NT2/D1 (cell line): Measurements from ENCODE around the gene C11orf71.

ENCODE experiments used
- DNase-seq: peaks from one replicate; pipeline ENCODE4 v3.0.0-alpha.2; 2011; ENCODE audit warnings: low read depth, low spot score
- H3K27me3 ChIP-seq: 2 replicates; pipeline ENCODE4 v1.6.0; 2011; ENCODE audit warnings: mild to moderate bottlenecking; ENCODE audit not compliant: insufficient read length, insufficient read depth
- H3K36me3 ChIP-seq: 2 replicates; pipeline ENCODE4 v1.6.1; 2011; ENCODE audit warnings: mild to moderate bottlenecking, low read length, mixed read lengths; ENCODE audit not compliant: insufficient read depth, insufficient read length
- H3K4me1 ChIP-seq: 2 replicates; pipeline ENCODE4 v1.5.1; 2011; ENCODE audit not compliant: insufficient read depth, insufficient read length
- H3K4me3 ChIP-seq: 2 replicates; pipeline ENCODE4 v1.5.1; 2011; ENCODE audit warnings: low read depth; ENCODE audit not compliant: insufficient read length
- H3K9ac ChIP-seq: 2 replicates; pipeline ENCODE4 v1.6.0; 2011; ENCODE audit warnings: low read depth; ENCODE audit not compliant: insufficient read length
- H3K9me3 ChIP-seq: 2 replicates; pipeline ENCODE4 v1.5.1; 2011; ENCODE audit warnings: mild to moderate bottlenecking, low read length; ENCODE audit not compliant: insufficient read depth
- SUZ12 ChIP-seq: IDR thresholded peaks from 2 replicates; pipeline ENCODE4 v1.6.1; 2011; ENCODE audit not compliant: insufficient read length, insufficient read depth; ENCODE audit errors: extremely low read depth
- YY1 ChIP-seq: IDR thresholded peaks from 2 replicates; pipeline ENCODE4 v1.6.1; 2011; ENCODE audit not compliant: insufficient read length, insufficient read depth
- ZNF274 ChIP-seq: IDR thresholded peaks from 2 replicates; pipeline ENCODE4 v1.6.1; 2011; ENCODE audit warnings: mild to moderate bottlenecking, low read depth, low read length

C11orf71 gene

GRCh38 chr11:114399490-114400215 is 658 bp downstream of the C11orf71 start:
- no peaks in the 10 kb centered on the region for H3K9me3 ChIP-seq
- no peaks in the 10 kb centered on the region for H3K4me1 ChIP-seq
- peak; percentile 27 for DNase-seq
- H3K27me3 ChIP-seq, result no peaks in the 10 kb centered on the region
- peak overlapping the region; percentile 98 for H3K9ac ChIP-seq
- TF ChIP-seq YY1 (no peak), SUZ12 (no peak), ZNF274 (no peak)
- peak overlapping the region; percentile 95 for H3K4me3 ChIP-seq
- peaks cover 19% of the 10 kb centered on the region for H3K36me3 ChIP-seq

DNA sequence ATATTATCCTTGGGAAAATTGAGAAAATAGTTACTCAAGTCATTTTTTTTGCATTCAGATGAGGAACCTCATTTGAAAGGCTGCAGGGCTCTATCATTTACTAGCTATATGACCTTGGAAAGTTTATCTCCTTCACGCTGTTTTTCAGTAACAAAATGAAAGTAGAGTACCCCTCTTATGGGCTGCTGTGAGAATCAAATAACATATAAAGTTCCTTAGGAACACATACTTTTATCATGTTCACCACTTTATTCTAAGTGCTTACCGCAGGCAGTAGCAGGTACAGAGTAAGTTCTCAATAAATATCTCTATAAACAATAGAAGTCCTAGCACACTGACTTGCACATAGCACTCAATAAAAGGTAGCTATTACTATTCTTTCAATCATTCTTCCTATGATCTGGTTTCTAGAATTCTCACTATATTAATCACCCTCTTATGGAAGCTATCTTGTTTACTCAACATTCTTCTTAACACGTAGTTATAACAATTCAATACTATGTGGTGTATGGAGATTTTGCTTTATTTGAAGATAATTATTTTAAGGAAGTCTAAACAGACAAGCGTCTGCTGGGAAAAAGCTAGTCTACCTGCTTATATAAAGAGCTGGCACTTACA is 1.9 kb downstream of the C11orf71 start:
- no peak for DNase-seq
- TF ChIP-seq YY1, result no peak
- TF ChIP-seq ZNF274, result no peak
- no peak for TF ChIP-seq SUZ12
- Histone ChIP-seq H3K9ac (no peak overlapping the region), H3K36me3 (peaks cover 9% of the 10 kb centered on the region), H3K4me1 (no peaks in the 10 kb centered on the region), H3K9me3 (no peaks in the 10 kb centered on the region), H3K4me3 (no peak overlapping the region), H3K27me3 (no peaks in the 10 kb centered on the region)

GRCh38 chr11:114397349-114397982 is 2.8 kb downstream of the C11orf71 start:
- TF ChIP-seq SUZ12 (no peak), YY1 (no peak), ZNF274 (no peak)

DNA sequence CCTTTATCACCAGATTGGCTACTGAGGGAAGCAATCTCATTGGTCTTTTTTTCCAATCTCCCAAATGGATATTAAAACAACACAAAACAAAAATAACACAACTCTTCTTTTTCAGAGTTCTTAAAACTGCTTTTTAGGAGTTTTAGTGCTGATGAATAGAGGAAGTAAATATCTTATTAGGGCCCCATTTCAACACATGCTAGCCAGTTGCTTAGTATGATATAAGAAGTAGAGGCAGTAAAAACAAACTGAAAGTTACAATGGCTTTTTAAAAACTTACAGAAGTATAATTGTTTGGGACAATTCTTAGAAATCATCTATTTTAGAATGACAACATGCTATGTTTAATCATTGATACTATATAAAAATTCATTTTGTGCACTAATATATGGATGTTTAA is 3.4 kb downstream of the C11orf71 start:
- no peak for DNase-seq
- no peaks in the 10 kb centered on the region for H3K27me3 ChIP-seq
- no peak overlapping the region for H3K4me3 ChIP-seq
- H3K4me1 ChIP-seq, result no peaks in the 10 kb centered on the region
- no peak for TF ChIP-seq ZNF274
- TF ChIP-seq SUZ12, result no peak
- TF ChIP-seq YY1, result no peak
- no peaks in the 10 kb centered on the region for H3K36me3 ChIP-seq
- H3K9me3 ChIP-seq, result no peaks in the 10 kb centered on the region
- H3K9ac ChIP-seq, result no peak overlapping the region

More at GRCh38 chr11:114397349-114397982, 2.8 kb downstream of the C11orf71 start:
- Histone ChIP-seq H3K9me3 (no peaks in the 10 kb centered on the region), H3K4me3 (no peak overlapping the region), H3K27me3 (no peaks in the 10 kb centered on the region), H3K9ac (no peak overlapping the region), H3K4me1 (no peaks in the 10 kb centered on the region), H3K36me3 (no peaks in the 10 kb centered on the region)
- no peak for DNase-seq

DNA sequence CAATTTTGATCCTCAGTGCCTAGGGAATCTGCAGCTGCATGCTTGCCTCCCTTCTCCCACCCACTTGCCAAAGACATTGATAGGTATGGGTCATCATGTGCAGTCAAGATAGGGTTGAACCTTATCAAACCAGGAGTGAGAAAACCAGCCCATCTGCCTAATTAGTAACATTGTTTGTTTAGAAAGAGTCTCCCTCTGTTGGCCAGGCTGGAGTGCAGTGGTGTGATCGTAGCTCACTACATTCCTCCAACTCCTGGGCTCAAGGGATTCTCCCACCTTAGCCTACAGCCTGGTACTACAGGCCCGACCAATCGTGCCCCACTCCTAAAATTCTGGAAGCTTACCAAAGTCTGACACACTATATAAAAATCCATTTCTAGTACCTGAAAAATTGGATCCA is 4.6 kb downstream of the C11orf71 start:
- H3K27me3 ChIP-seq, result no peaks in the 10 kb centered on the region
- no peak overlapping the region for H3K9ac ChIP-seq
- no peaks in the 10 kb centered on the region for H3K4me1 ChIP-seq
- no peak for DNase-seq
- H3K4me3 ChIP-seq, result no peak overlapping the region
- H3K9me3 ChIP-seq, result no peaks in the 10 kb centered on the region
- no peak for TF ChIP-seq ZNF274
- no peak for TF ChIP-seq YY1
- no peak for TF ChIP-seq SUZ12
- no peaks in the 10 kb centered on the region for H3K36me3 ChIP-seq

- Histone ChIP-seq H3K9me3 (no peaks in the 10 kb centered on the region), H3K27me3 (no peaks in the 10 kb centered on the region), H3K9ac (no peak overlapping the region), H3K4me1 (no peaks in the 10 kb centered on the region), H3K36me3 (no peaks in the 10 kb centered on the region), H3K4me3 (no peak overlapping the region)
- no peak for DNase-seq
- TF ChIP-seq YY1, result no peak
- TF ChIP-seq SUZ12, result no peak
- TF ChIP-seq ZNF274, result no peak
Measured at GRCh38 chr11:114392735-114393667, 7.3 kb downstream of the C11orf71 start.
